PFSK-1 (cell line): ENCODE measurements around the gene RIPK4.

ENCODE experiments used
- FOXP2 ChIP-seq: optimal IDR thresholded peaks from 2 replicates; pipeline ENCODE3; 2011; ENCODE audit warnings: borderline replicate concordance, control low read depth, inconsistent platforms; ENCODE audit not compliant: insufficient read depth; ENCODE audit errors: extremely low read length, extremely low read depth
- POLR2AphosphoS5 ChIP-seq: IDR thresholded peaks from 2 replicates; pipeline ENCODE4 v1.6.1; 2012; ENCODE audit warnings: low read depth, mild to moderate bottlenecking, control low read depth, low read length, moderate library complexity
- REST ChIP-seq, 2 experiments: IDR thresholded peaks; 2 replicates each; pipeline versions ENCODE4 v1.6.1 to v1.8.0; 2011 to 2012; ENCODE audit warnings: low read depth in 2 of 2, low read length in 2 of 2, control low read depth in 1 of 2, inconsistent platforms in 1 of 2, mild to moderate bottlenecking in 1 of 2, moderate library complexity in 1 of 2; ENCODE audit not compliant: insufficient read depth in 1 of 2
- SIN3A ChIP-seq: IDR thresholded peaks from 2 replicates; pipeline ENCODE4 v1.6.1; 2012; ENCODE audit warnings: mild to moderate bottlenecking, low read length, moderate library complexity, borderline replicate concordance; ENCODE audit not compliant: insufficient read depth
- TAF1 ChIP-seq: IDR thresholded peaks from 2 replicates; pipeline ENCODE4 v1.6.1; 2012; ENCODE audit warnings: low read length, control low read depth, borderline replicate concordance; ENCODE audit not compliant: insufficient read depth

GRCh38 chr21:41802684-41803083 lies 35.8 kb upstream of the RIPK4 start:
- no peak for TF ChIP-seq POLR2AphosphoS5
- TF ChIP-seq TAF1, result no peak
- no peak for TF ChIP-seq REST (IDR thresholded peaks at IDR 0.05; ENCODE audit: insufficient read depth in 1 of 2, low read depth in 2 of 2, low read length in 2 of 2)
- no peak for TF ChIP-seq SIN3A
- TF ChIP-seq FOXP2, result no peak
